Thoracic aorta (tissue), 2 donors: ENCODE measurements around the gene AKAP7. TPM values are rescaled to one million over a fixed set of nuclear protein-coding genes. Genes with fewer than 3 reads are reported as not detected.
A peak's percentile ranks its signal among the peaks of the same experiment; 100 is the strongest.
"Not testable (repeated sequence)": the region's sequence is repeated elsewhere in the genome, so short reads cannot be mapped to it uniquely, and the experiment has no call there.

Experiments
- ATAC-seq: fragments of 150-250 bp; one replicate; pipeline ENCODE4 v1.8.0; 2017; ENCODE audit warnings: low read depth; ENCODE audit not compliant: insufficient number of reproducible peaks, low FRiP score
- DNase-seq: peaks from one replicate; pipeline ENCODE4 v3.0.0-alpha.2; 2020; ENCODE audit warnings: low spot score
- H3K27ac ChIP-seq, 2 donors: fragments of 200-600 bp; sonication (generic); 1 replicate in 1 of 2; 2 replicates in 1 of 2; pipeline ENCODE4 v1.5.1; 2016; ENCODE audit warnings: mild to moderate bottlenecking in 2 of 2, moderate library complexity in 2 of 2
- H3K27me3 ChIP-seq: fragments of 200-600 bp; sonication (generic); replicated peaks from 2 replicates; pipeline ENCODE4 v1.6.0; 2016; ENCODE audit warnings: mild to moderate bottlenecking; ENCODE audit not compliant: insufficient read depth
- H3K36me3 ChIP-seq: fragments of 200-600 bp; sonication (generic); one replicate; pipeline ENCODE4 v1.5.1; 2016
- H3K4me1 ChIP-seq, 2 donors: fragments of 200-600 bp; sonication (generic); 1 replicate in 1 of 2; 2 replicates in 1 of 2; pipeline versions ENCODE4 v1.5.1 to v1.6.0; 2016; ENCODE audit warnings: low read depth in 2 of 2, mild to moderate bottlenecking in 1 of 2; ENCODE audit not compliant: control insufficient read depth in 1 of 2
- H3K4me3 ChIP-seq: fragments of 200-600 bp; sonication (generic); 2 replicates; pipeline ENCODE4 v1.5.1; 2016; ENCODE audit warnings: mild to moderate bottlenecking
- H3K9me3 ChIP-seq: fragments of 200-600 bp; sonication (generic); 2 replicates; pipeline ENCODE4 v1.5.1; 2016
- CTCF ChIP-seq: fragments of 200-600 bp; sonication (generic); IDR thresholded peaks from one replicate; pipeline ENCODE4 v1.5.1; 2019; ENCODE audit warnings: antibody characterized with exemption
- total RNA-seq, 2 donors: library from RNA; depleted of rRNA; stranded (reverse); fragments of >200 nt; gene quantifications; one replicate each; pipeline versions ENCODE4 v1.1.0 to v1.2.3, GENCODE V29; 2016

The AKAP7 gene
- total RNA-seq: 1 to 10 TPM; 3.0 to 4.1 TPM

GRCh38 chr6:131135244-131136020 is at the start of gene AKAP7:
Gene AKAP7 (plus strand): TSS chr6:131135467. CDS start chr6:131135764, 297 bp downstream.
- Histone ChIP-seq H3K27ac (peak within 1 kb of the TSS; percentile 76 to 79), H3K4me1 (peaks cover 0 to 7% of the 10 kb centered on the region in 2 donors), H3K4me3 (peak within 1 kb of the TSS; percentile 94), H3K27me3 (no peaks in the 10 kb centered on the region), H3K9me3 (no peaks in the 10 kb centered on the region), H3K36me3 (no peaks in the 10 kb centered on the region)
- DNase-seq (peak; percentile 9), ATAC-seq (peak; percentile 62)
- no peak for TF ChIP-seq CTCF

- ATAC-seq, DNase-seq, H3K36me3 ChIP-seq, H3K27ac ChIP-seq, H3K27me3 ChIP-seq, H3K4me3 ChIP-seq, H3K4me1 ChIP-seq, H3K9me3 ChIP-seq: not testable (repeated sequence)
These were observed 44.9 kb upstream of the AKAP7 start for GRCh38 chr6:131090339-131090738.

GRCh38 chr6:131091944-131092343 is 43.3 kb upstream of the AKAP7 start:
- not testable (repeated sequence) for H3K27me3 ChIP-seq, H3K4me1 ChIP-seq, H3K27ac ChIP-seq, DNase-seq, H3K9me3 ChIP-seq, ATAC-seq, H3K36me3 ChIP-seq, H3K4me3 ChIP-seq

GRCh38 chr6:131093334-131093733 is 41.9 kb upstream of the AKAP7 start:
- H3K9me3 ChIP-seq: no peaks in the 10 kb centered on the region
- no peaks in the 10 kb centered on the region for H3K27me3 ChIP-seq
- ATAC-seq: no peak
- TF ChIP-seq CTCF: no peak
- DNase-seq: no peak
- H3K4me3 ChIP-seq: no peak overlapping the region
- H3K36me3 ChIP-seq: no peaks in the 10 kb centered on the region
- no peaks in the 10 kb centered on the region for H3K4me1 ChIP-seq
- H3K27ac ChIP-seq: no peak overlapping the region

GRCh38 chr6:131096786-131097185 is 38.5 kb upstream of the AKAP7 start:
- H3K4me3 ChIP-seq: no peak overlapping the region
- ATAC-seq (no peak), DNase-seq (no peak)

More at GRCh38 chr6:131096786-131097185, 38.5 kb upstream of the AKAP7 start:
- no peaks in the 10 kb centered on the region for H3K9me3 ChIP-seq
- TF ChIP-seq CTCF: no peak
- H3K27me3 ChIP-seq: no peaks in the 10 kb centered on the region
- H3K36me3 ChIP-seq: no peaks in the 10 kb centered on the region
- no peak overlapping the region for H3K27ac ChIP-seq
- no peaks in the 10 kb centered on the region for H3K4me1 ChIP-seq
